SK-N-DZ (cell line): Measurements from ENCODE around the gene NEUROG2. TPM values are rescaled to one million over a fixed set of nuclear protein-coding genes. Genes with fewer than 3 reads are reported as not detected.
"Not testable (repeated sequence)": the region's sequence is repeated elsewhere in the genome, so short reads cannot be mapped to it uniquely, and the experiment has no call there.

ENCODE experiments used
- DNase-seq: peaks from one replicate; pipeline ENCODE4 v3.0.0-alpha.2; 2015; ENCODE audit warnings: low spot score
- polyA plus RNA-seq, 2 experiments: library from polyadenylated mRNA; depleted of rRNA; stranded (reverse); fragments of >200 nt; gene quantifications; 2 replicates each; pipeline ENCODE4 v1.2.3, GENCODE V29; 2014

Gene NEUROG2
- 1.1 and 1.3 TPM in 2 replicates for polyA plus RNA-seq (2014; cell fraction: cytosol; rRNA removed)
- 0.63 and 0.79 TPM in 2 replicates for polyA plus RNA-seq (2014; cell fraction: nucleus; rRNA removed)

GRCh38 chr4:112516066-112516470 is at the start of gene NEUROG2:
NEUROG2 (minus strand) TSS chr4:112516180; CDS start chr4:112515475, 705 bp downstream.
- no peak for DNase-seq

- no peak for DNase-seq
Observed at GRCh38 chr4:112564706-112565270, 48.8 kb upstream of the NEUROG2 start.

GRCh38 chr4:112563431-112564200 is 47.6 kb upstream of the NEUROG2 start:
- no peak for DNase-seq

GRCh38 chr4:112562254-112562879 is 46.4 kb upstream of the NEUROG2 start:
- DNase-seq, result no peak

GRCh38 chr4:112560084-112560483 is 44.1 kb upstream of the NEUROG2 start:
- DNase-seq, result no peak

- no peak for DNase-seq
Observed at GRCh38 chr4:112559053-112559452, 43.1 kb upstream of the NEUROG2 start.

- DNase-seq, result no peak
Observed at GRCh38 chr4:112557676-112558411, 41.9 kb upstream of the NEUROG2 start.

GRCh38 chr4:112554271-112554670 is 38.3 kb upstream of the NEUROG2 start:
- DNase-seq, result not testable (repeated sequence)

GRCh38 chr4:112552668-112553067 is 36.7 kb upstream of the NEUROG2 start:
- no peak for DNase-seq

- DNase-seq, result no peak
Observed at GRCh38 chr4:112550728-112551127, 34.7 kb upstream of the NEUROG2 start.

GRCh38 chr4:112546476-112546875 is 30.5 kb upstream of the NEUROG2 start:
- DNase-seq, result no peak

- no peak for DNase-seq
Observed at GRCh38 chr4:112545346-112545745, 29.4 kb upstream of the NEUROG2 start.

GRCh38 chr4:112540695-112541094 is 24.7 kb upstream of the NEUROG2 start:
- peak; percentile 77 for DNase-seq

GRCh38 chr4:112536123-112536522 is 20.1 kb upstream of the NEUROG2 start:
- DNase-seq, result peak; percentile 81

- no peak for DNase-seq
Observed at GRCh38 chr4:112532267-112532666, 16.3 kb upstream of the NEUROG2 start.

- DNase-seq, result peak; percentile 78
Observed at GRCh38 chr4:112531146-112531545, 15.2 kb upstream of the NEUROG2 start.

- DNase-seq, result no peak
Observed at GRCh38 chr4:112526061-112526460, 10.1 kb upstream of the NEUROG2 start.

GRCh38 chr4:112523764-112524505 is 8.0 kb upstream of the NEUROG2 start:
- DNase-seq, result peak; percentile 59

- peak; percentile 61 for DNase-seq
Observed at GRCh38 chr4:112523008-112523721, 7.2 kb upstream of the NEUROG2 start.

- DNase-seq, result not testable (repeated sequence)
Observed at GRCh38 chr4:112522431-112522830, 6.5 kb upstream of the NEUROG2 start.
